ENCODE results near the gene PRKG1. TPM values are rescaled to one million over a fixed set of nuclear protein-coding genes. Genes with fewer than 3 reads are reported as not detected.

Gene PRKG1
- total and polyA plus RNA-seq, 2 experiments from 2014 or later = 18.2 to 21.1 TPM

- Histone ChIP-seq H3K4me2 (no peak overlapping the region), H3K27me3 (ENCODE audit: insufficient read depth) (no peaks in the 10 kb centered on the region), H3K36me3 (ENCODE audit: insufficient read depth) (no peaks in the 10 kb centered on the region), H3K4me3 (no peak overlapping the region), H3K4me1 (ENCODE audit: insufficient read depth) (peaks cover 3% of the 10 kb centered on the region; the same call in 1 of the 2 replicates), H3K79me2 (replicated peaks; ENCODE audit: insufficient read depth) (no peaks in the 10 kb centered on the region), H3F3A (replicated peaks; ENCODE audit: low read depth) (no peaks in the 10 kb centered on the region), H3K27ac (ENCODE audit: low read depth) (no peak overlapping the region), H4K20me1 (replicated peaks; ENCODE audit: insufficient read depth) (no peaks in the 10 kb centered on the region), H2AFZ (no peak overlapping the region), H3K9me2 (ENCODE audit: insufficient read depth) (no peaks in the 10 kb centered on the region)
- H3K4me3 Mint-ChIP-seq = no peak overlapping the region
- peaks cover 6% of the 10 kb centered on the region for H3K4me1 Mint-ChIP-seq
- H3K36me3 Mint-ChIP-seq (ENCODE audit: low read depth) = no peaks in the 10 kb centered on the region
- DNase-seq (ENCODE audit: low spot score) = no peak
- TF ChIP-seq ZNF462 (CRISPR knock-in tag; IDR thresholded peaks at IDR 0.05) = no peak
- ATAC-seq = no peak
- no peaks in the 10 kb centered on the region for H3K27me3 Mint-ChIP-seq (ENCODE audit: insufficient read depth, low read depth, poor library complexity)
- H3K27ac Mint-ChIP-seq = no peak overlapping the region
- H3K9me3 Mint-ChIP-seq = no peaks in the 10 kb centered on the region
Observed at GRCh38 chr10:51498424-51498823, 424.1 kb downstream of the PRKG1 start.

GRCh38 chr10:51501396-51501795, 427.1 kb downstream of the PRKG1 start:
- H3K4me1 Mint-ChIP-seq = peaks cover 5% of the 10 kb centered on the region
- Histone ChIP-seq H3K79me2 (replicated peaks; ENCODE audit: insufficient read depth) (no peaks in the 10 kb centered on the region), H3K27me3 (ENCODE audit: insufficient read depth) (no peaks in the 10 kb centered on the region), H4K20me1 (replicated peaks; ENCODE audit: insufficient read depth) (no peaks in the 10 kb centered on the region), H3K4me3 (no peak overlapping the region), H3K4me2 (no peak overlapping the region), H3K9me2 (ENCODE audit: insufficient read depth) (no peaks in the 10 kb centered on the region), H3K4me1 (ENCODE audit: insufficient read depth) (peaks cover 4% of the 10 kb centered on the region; the same call in 1 of the 2 replicates), H2AFZ (no peak overlapping the region), H3K27ac (ENCODE audit: low read depth) (no peak overlapping the region), H3K36me3 (ENCODE audit: insufficient read depth) (no peaks in the 10 kb centered on the region), H3F3A (replicated peaks; ENCODE audit: low read depth) (no peaks in the 10 kb centered on the region)
- DNase-seq (ENCODE audit: low spot score) (no peak), ATAC-seq (no peak)
- no peaks in the 10 kb centered on the region for H3K9me3 Mint-ChIP-seq
- H3K27me3 Mint-ChIP-seq (ENCODE audit: insufficient read depth, low read depth, poor library complexity) = no peaks in the 10 kb centered on the region
- 0 out of 2 replicates have a peak overlapping the region, but pooled peaks have one; percentile 11 for H3K27ac Mint-ChIP-seq
- TF ChIP-seq JUNB (IDR thresholded peaks at IDR 0.05; ENCODE audit: unreplicated experiment) (no peak), CREB1 (CRISPR knock-in tag; IDR thresholded peaks at IDR 0.05; ENCODE audit: low read depth) (no peak), ETS1 (IDR thresholded peaks at IDR 0.05) (no peak), ZNF114 (CRISPR knock-in tag; IDR thresholded peaks at IDR 0.05) (no peak)
- no peak overlapping the region for H3K4me3 Mint-ChIP-seq
- no peaks in the 10 kb centered on the region for H3K36me3 Mint-ChIP-seq (ENCODE audit: low read depth)

Measured in GM23338 (cell line).